H1 (cell line): ENCODE measurements around the gene TIGD1. TPM values are rescaled to one million over a fixed set of nuclear protein-coding genes. Genes with fewer than 3 reads are reported as not detected.

ENCODE experiments used
- GTF2F1 ChIP-seq: IDR thresholded peaks from 2 replicates; pipeline ENCODE4 v1.6.1; 2012; ENCODE audit warnings: low read depth, low read length, improper control_type of control experiment, borderline replicate concordance
- RNF2 ChIP-seq: fragments of 200-900, 300-1000 bp; sonication (generic); IDR thresholded peaks from 2 replicates; pipeline ENCODE4 v1.7.1; 2016; ENCODE audit warnings: borderline replicate concordance, low read depth, mild to moderate bottlenecking, antibody characterized with exemption, low read length; ENCODE audit not compliant: poor library complexity, severe bottlenecking; ENCODE audit errors: missing control alignments
- polyA plus RNA-seq, 7 experiments: library from polyadenylated mRNA; depleted of rRNA in 3 of 7; stranded (reverse) in 5 of 7; unstranded in 2 of 7; fragments of >200 nt in 5 of 7; fragments of 200-250 nt in 2 of 7; gene quantifications; 1 replicate in 5 of 7; 2 replicates in 1 of 7; 4 replicates in 1 of 7; pipeline versions ENCODE4 v1.2.1 to v1.2.3, GENCODE V29; 2011 to 2013; ENCODE audit warnings: missing spikeins in 2 of 7, mixed read lengths in 2 of 7
- total RNA-seq: library from RNA; stranded (reverse); fragmentation: NEBNext Ultra II Directional; extraction: Animal tissue kit (Norgen Biotek cat#: 25700); gene quantifications from 2 replicates; pipeline ENCODE4 v1.2.1, GENCODE V29; 2021

TIGD1 gene
- total and polyA plus RNA-seq, 2 of the 8 experiments (the other 6 are each of a cell fraction or from before 2014, with no cell fraction given), result 4.7 to 8.3 TPM

DNA sequence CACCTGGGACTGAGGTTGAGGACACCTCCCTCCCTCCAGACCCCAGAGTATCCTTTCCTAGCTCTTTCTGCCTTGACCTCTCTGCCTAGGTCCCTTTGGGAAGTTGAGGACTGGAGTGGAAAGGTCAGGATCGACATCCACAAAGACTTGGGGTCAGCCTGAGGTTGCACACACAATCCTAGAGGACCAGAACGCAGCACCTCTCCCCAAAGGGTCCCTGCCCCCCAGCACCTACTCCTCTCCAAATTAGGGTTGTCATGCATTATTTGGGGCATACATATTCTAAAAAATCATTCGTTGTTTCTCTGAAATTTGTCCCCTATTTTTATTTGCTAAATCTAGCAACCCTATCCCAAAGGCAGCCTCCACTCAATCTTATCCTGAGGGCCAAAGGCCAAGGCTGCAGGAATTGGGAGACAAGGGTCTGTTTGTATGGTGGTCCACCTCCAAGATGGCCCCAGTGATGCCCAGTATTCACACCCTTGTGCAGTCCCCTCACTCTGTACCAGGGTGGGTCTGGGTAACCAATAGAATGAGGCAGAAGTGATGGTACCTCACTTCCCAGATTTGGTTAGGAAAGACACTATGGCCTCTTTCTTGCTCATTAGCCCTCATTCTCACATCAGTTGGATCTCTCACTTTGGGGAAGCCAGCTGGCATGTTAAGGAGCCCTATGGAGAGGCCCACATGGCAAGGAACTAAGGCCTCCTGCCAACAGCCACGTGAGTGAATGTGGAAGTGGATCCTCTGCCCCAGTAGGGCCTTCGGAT, 14.4 kb downstream of the TIGD1 start (continued):
- TF ChIP-seq GTF2F1 (no peak), RNF2 (no peak)
- TF ChIP-seq, all 59 proteins: peak for 0
